GM18909 (cell line): ENCODE data around the gene LRP5.
"Not testable (repeated sequence)": the region's sequence is repeated elsewhere in the genome, so short reads cannot be mapped to it uniquely, and the experiment has no call there.

Experiments used
- ATAC-seq: cut with Tn5 transposase; IDR thresholded peaks from one replicate; pipeline ENCODE4 v1.9.1; 2021; ENCODE audit warnings: mild to moderate bottlenecking; ENCODE audit not compliant: unreplicated experiment, poor library complexity

LRP5 gene

DNA sequence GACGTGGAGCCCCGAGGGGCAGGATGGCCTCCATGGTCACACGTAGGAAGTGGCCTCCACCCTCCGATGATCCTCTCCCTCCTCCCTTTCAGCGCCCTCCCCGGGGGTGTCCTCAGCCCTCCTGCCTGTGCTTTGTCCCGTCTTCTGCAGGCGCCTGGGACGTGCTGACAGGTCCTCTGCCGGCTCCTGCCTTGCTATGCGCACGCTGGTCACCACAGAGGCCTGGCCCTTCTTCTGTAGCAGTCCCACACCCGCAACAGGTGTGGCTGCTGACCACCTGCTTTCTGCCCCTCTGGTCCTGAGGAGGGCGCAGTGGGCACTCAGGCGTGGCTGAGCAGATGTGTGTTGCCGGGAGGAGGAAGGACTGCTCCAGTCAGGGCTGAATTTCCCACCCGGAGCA is 120.5 kb downstream of the LRP5 start:
- no peak for ATAC-seq

DNA sequence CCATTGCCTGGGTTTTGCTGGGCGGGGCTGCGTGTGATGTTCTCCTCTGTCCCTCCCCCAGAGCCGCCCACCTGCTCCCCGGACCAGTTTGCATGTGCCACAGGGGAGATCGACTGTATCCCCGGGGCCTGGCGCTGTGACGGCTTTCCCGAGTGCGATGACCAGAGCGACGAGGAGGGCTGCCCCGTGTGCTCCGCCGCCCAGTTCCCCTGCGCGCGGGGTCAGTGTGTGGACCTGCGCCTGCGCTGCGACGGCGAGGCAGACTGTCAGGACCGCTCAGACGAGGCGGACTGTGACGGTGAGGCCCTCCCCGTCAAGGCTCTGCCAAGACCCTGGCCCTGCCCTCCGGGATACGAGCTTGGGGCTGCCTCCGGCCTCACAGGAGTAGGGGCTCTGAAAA is 121.2 kb downstream of the LRP5 start:
- ATAC-seq, result no peak

DNA sequence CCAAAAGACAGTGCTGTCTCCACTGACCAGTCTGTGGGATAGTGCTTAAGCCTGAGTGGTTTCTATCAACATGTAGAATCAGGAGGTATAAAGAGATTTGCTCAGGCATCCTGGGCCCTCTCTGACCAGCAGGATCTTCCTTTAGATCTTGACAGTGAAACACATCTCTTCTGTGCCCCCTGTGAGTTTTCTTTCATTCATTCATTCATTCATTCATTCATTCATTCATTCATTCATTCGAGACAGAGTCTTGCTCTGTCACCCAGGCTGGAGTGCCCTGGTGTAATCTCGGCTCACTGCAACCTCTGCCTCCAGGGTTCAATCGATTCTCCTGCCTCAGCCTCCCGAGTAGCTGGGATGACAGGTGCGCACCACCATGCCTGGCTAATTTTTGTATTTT is 121.8 kb downstream of the LRP5 start:
- not testable (repeated sequence) for ATAC-seq

DNA sequence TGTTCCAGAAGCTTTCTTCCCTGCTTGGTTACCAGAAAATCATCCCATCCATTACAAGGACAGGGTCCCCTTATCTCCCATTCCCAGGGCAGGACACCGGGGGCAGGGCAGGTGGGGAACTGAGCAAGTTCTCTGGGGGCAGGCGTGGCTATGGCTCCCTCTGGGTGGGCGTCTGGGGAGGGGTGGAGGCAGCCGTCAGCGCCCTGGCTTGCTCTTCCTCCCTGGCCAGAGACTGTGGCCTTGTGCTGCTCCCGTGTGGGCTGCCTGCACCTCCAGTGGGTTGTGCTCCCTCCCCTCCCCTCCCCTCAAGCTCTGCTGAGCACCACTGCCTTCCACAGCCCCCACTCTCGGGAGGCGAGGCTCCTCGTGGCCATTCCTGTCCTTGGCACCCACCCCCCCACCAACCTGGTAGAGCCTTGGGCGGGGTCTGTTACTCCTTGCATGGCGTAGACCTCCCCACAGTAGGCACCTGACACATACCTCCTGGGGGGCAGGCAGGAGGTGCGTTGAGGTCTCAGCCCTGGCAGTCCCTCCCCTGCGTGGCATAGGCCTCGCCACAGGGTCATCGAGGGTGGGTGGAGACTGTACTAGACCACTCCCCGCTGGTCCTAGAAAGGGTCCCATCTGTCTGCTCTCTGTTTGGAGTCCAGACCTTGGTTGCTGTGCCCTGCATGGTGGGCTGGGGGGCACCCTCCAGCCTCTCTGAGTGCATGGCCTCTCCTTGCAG is 123.9 kb downstream of the LRP5 start:
- no peak for ATAC-seq

DNA sequence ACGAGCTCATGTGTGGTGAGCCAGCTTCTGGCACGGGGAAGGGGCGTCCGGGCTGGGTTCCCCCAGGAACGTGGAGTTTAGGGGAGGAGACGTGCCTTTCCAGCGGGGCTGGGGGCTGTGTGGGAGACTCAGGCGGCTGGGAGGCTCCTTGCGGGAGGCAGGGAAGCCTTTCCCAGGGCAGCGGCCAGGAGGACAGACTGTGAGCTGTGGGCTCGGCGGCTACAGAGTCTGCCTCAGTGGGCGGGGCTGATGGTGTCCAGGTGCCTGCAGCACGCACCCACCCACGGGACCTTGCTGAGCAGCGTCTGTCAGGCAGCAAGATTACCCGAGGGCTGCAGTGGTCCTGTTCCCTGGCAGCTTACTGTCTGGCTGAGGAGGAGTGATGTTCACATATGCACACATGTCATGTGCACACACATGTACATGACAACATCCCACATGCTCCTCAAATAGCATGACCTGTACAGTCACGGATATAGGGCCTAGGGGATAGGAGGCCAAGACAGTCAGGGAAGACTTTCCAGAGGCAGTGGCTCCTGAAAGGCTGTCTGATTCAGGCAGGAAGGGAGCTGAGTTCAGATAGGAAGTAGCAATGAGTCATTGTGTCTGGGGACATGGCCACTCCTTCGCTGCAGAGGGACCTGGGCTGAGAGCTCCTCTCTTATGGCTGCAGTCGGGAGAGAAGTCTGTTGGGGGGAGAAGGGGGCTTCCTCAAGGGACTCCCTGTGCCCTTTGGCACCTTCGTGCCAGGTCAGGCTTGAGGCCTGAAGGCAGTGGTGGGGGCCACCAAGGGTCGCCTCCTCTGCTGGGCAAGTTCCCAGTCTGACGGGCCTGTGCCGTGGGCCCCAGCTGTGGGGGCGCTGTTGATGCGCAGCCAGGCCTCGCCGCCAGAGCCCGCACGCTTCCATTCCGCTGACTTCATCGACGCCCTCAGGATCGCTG is 124.9 kb downstream of the LRP5 start:
- ATAC-seq, result no peak

DNA sequence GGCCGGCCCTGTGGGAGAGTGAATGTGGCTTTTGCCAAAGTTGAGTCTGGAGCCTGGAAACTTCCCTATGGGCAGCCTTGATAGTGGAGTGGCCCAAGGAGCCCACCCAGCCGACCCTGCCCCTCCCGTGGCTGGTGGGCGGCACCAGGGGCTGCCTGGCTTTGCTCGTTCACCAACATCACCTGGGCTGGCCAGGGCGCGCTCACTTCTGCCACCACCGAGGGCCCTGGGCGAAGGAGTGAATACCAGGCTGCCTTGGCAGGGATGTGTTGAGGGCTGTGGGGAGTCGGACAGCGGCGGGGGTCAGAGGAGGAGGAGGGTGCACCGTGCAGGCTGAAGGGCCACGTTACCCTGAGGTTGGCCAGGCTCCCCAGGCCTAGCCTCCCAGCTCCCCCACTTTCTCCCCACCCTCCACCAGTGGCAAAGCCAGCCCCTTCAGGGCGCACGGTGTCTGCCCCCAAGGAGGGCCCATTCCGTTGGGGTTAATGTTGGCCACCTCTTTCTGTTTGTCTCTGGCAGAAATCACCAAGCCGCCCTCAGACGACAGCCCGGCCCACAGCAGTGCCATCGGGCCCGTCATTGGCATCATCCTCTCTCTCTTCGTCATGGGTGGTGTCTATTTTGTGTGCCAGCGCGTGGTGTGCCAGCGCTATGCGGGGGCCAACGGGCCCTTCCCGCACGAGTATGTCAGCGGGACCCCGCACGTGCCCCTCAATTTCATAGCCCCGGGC is 125.7 kb downstream of the LRP5 start:
- ATAC-seq, result no peak

DNA sequence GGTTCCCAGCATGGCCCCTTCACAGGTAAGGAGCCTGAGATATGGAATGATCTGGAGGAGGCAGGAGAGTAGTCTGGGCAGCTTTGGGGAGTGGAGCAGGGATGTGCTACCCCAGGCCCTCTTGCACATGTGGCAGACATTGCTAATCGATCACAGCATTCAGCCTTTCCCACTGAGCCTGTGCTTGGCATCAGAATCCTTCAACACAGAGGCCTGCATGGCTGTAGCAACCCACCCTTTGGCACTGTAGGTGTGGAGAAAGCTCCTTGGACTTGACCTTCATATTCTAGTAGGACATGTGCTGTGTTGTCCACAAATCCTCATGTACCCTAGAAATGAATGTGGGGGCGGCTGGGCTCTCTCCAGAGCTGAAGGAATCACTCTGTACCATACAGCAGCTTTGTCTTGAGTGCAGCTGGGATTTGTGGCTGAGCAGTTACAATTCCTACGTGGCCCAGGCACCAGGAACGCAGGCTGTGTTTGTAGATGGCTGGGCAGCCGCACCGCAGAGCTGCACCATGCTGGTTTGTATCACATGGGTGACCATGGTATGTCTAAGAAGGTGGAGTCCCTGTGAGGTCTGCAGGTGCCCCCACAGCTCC is 126.4 kb downstream of the LRP5 start:
- ATAC-seq, result no peak

DNA sequence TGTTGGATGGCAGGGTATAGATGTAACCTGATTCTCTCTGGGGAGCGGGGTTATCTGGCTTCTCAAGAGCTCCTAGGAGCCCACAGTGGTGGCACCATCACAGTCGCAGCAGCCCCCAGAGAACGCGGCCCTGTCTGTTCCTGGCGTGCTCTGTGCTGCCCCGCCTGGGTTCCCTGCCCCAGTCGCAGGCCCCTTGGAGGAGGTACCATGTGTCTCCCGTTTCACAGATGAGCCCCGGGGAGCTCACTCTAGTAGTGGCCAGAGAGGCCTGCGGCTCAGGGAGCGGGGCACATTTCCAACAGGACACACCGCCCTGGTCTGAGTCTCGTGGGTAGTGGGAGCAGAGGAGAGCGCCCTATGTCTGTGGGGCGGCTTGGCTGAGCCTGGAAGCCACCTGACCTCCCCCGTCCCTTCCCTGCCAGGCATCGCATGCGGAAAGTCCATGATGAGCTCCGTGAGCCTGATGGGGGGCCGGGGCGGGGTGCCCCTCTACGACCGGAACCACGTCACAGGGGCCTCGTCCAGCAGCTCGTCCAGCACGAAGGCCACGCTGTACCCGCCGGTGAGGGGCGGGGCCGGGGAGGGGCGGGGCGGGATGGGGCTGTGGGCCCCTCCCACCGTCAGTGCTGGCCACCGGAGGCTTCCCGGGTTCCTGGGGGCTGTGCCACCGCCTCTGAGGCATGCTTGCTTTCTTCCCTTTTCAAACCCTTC is 127.1 kb downstream of the LRP5 start:
- no peak for ATAC-seq

DNA sequence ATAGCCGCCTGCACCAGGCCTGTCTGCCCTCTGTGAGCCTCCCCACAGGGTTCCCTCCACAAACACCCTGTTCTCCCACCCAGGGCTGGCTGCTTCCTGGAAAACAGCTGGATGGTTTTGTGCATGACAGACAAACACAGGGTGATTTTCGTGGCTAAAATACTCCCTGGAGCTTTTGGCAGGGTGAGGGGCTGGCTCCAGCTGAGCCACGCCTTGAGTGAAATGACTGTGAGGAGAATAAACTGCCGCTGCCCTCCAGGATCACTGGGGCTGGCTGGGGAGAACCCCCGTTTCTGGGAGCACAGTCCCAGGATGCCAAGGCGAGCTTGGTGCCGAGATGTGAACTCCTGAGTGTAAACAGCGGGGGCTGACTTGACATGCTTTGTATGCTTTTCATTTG is 127.8 kb downstream of the LRP5 start:
- ATAC-seq, result no peak

DNA sequence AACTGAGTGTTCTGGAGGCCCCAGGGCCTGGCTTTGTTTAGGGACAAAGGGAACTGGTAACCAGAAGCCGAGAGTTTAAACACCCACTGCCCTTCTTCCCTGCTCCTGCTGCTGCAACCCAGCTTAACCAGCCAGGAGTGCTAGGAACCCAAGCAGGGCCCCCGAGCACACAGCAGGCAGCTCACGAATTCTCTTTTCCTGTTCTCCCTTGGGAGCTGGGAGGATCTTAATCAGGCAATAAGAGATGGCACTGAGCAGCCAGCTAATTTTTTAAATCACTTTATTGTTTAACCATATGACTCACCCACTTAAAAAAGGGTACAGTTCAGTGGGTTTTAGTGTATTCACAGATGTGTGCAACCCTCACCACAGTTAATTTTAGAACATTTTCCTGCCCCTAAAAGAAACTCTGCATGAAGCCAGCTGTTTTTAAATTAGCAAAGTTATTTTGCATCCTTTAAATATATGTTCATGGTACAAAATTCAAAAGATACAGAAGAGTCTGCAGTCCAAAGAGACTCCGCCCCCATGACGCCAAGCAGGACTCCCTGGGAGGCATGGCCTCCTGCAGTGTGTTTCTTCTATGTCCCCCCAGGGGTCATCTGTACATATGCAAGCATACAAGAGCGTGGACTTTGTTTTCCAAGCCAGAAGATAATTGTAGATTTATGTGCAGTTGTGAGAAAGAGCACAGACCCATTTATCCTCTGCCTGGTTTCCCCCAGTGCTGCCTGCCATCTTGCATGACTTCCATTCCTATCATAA is 129.3 kb downstream of the LRP5 start:
- ATAC-seq, result no peak

DNA sequence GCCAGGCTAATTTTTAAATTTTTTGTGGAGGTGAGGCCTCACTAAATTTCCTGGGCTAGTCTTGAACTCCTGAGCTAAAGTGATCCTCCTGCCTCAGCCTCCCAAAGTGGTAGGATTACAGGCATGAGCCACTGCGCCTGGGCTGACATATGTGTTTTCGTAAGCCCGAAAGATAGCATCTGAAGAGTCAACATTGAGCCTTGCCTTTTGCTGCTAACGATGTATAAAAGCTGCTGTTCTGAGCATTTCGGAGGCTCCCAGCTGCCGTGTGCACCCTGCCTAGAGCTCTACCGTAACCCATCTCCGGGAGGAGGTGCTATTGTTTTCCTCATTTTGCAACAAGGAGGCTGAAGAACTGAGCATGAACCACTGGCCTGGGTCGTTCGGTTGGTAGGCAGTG is 130.0 kb downstream of the LRP5 start:
- no peak for ATAC-seq

DNA sequence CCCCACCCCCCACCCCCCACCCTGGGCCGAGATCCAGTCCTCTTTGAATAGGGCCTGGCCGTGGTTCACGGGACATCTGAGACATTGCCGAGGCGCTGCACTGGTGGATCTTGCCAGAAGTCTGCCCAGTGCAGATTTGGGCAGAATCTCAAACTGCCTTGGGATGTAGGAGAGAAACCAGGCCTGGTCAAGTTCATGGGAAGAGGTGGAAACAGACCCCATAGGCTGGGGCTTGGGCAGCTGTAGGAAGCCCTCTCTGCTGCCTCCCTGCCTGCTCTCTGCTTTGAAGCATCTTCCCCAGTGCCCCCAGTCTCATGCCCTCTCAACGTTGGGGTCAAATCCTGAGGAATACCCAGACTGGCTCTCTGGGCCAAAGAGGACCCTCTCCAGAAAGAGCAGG is 132.2 kb downstream of the LRP5 start:
- ATAC-seq, result no peak

DNA sequence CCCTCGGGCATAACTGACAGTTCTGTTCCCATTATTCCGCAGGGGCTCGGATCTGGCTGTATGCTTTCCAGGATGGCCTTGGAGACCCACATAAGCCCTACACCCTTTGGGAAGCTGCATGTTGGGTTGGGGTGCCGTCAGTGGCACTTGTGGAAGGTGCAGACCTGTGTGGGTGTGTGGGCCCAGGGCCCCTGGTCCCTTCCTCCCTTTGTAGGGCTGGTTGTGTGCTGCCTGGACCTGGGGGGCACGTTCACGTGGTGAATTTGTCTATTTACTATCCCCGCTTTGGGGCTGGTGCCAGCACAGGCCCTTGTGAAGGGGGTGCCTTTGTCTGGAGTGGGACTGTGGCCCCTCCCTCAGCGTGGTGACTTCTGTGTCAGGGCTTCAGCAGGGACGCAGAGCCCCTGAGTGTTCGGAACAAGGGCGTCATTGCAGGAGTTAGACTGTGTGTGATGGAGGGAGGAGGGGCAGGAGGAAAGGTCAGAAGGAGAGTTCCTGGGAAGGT is 133.2 kb downstream of the LRP5 start:
- ATAC-seq, result no peak

DNA sequence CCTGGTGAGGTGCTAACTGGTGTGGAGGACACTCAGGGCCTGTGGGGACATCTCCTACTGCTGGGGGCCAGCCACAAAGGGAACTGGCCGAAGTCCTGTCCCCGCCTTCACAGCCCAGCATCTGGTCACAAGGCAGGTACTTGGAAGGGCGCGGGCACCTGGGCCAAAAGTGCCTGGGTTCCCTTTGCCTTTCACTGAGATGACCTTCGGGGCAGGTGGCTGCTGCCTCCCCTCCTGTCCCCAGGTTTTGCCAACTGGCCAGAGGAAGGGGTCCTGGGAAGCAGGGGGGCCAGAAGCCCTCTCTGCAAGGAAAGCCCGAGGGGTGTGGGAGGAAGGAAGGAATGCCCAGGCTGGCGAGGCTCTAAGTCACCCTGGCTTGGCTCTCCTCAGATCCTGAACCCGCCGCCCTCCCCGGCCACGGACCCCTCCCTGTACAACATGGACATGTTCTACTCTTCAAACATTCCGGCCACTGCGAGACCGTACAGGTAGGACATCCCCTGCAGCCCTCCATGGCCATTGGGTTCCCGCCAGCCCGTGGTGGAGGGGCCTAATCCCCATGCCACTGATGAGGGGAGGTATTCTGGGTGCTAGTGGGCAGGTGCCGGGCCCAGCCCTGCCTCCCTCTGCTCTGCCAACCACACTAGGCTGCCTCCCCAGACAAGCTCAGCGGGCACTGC is 133.8 kb downstream of the LRP5 start:
- no peak for ATAC-seq

DNA sequence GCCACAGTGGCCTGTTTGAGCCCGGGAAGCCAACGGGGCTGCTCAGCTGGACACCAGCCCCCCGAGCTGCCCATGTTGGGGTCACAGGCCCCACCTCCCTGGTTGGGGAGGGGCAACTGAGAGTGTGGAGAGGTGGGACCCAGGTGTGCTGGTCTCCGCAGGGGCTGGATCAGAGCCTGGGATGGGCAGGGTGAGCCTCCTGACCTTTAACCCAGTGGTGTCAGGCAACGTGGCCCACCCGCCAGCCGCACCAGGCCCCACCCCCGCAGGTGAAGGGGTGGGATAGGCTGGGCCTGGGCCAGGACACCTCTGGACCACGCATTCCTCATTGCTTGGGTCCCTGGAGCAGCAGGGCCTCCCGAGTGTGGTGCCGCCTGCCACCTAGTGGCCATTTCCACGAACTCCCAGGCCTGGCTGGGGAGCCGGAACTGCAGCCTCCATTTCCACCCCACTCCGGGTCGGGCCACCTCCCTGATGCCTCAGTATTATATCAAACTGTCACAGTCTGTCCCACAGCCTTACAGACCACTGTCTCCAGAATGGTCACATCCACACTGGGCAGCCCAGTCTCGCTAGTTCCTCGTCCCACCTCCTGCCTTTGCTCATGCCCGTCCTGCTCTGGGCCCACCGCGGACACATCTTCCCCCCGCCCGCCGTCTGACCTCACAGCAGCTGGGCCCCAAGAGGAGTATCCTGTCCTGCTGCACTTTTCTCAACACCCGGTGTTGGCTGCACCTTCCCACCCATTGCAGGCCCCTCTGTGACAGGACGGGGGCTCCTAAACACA is 134.8 kb downstream of the LRP5 start:
- no peak for ATAC-seq

DNA sequence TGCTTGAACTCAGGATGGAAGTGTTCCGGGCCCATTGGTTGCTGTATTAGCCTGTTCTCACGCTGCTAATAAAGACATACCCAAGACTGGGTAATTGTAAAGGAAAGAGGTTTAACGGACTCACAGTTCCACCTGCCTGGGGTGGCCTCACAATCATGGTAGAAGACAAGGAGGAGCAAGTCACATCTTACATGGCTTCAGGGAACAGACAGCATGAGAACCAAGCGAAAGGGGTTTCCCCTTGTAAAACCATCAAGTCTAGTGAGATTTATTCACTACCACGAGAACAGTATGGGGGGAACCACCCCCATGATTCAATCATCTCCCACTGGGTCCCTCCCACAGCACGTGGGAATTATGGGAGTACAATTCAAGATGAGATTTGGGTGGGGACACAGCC is 135.5 kb downstream of the LRP5 start:
- ATAC-seq, result not testable (repeated sequence)

DNA sequence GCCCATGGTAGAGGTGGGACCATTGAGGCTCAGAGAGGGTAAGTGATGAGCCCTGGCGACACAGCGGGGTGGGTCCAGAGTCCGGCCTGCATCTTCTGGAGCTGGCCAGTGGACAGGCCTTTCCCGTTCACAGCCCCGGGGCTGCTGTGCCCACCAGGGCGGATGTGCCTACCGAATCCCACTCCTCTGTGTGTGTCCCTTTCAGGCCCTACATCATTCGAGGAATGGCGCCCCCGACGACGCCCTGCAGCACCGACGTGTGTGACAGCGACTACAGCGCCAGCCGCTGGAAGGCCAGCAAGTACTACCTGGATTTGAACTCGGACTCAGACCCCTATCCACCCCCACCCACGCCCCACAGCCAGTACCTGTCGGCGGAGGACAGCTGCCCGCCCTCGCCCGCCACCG is 136.2 kb downstream of the LRP5 start:
- ATAC-seq, result no peak

DNA sequence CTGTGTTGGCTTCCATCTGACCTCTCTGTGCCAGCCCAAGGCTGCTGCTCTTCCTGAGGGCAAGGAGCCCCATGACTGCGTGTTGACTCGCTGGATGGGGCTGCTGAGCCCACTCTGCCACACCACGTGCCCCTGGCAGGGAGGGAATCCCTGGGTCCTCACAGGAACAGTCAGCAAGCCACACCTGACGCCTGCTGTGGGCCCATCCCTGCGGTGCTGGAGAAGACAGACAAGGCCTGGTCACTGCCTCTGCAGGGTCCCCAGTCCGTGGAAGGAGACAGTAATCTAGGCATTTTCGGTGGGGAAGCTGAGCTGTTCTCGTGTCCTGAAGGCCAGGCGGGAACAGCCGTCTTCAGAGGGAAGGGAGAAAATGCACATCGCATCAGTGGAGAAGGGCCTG is 137.6 kb downstream of the LRP5 start:
- ATAC-seq, result no peak
